ENCODE results near the gene LPIN2.

DNA sequence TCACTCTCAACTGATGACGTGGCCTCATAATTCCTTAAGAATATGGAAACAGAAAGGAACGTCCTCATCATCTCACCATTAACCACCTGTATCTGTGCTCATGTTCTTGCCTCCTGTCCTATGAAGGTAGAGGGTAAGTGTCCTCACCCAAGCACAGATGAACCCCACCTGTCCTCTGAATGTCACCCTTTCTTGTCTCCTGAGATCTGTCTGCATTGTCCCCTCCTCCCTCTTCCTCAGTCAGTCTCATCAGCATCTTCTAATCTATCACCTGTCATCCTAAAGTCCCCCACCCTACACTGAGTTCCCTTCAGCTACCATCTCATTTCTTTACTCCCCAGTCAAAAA lies 39.4 kb upstream of the LPIN2 start:
- TF ChIP-seq CTCF (IDR thresholded peaks at IDR 0.05; ENCODE audit: low read depth, low read length, poor library complexity, severe bottlenecking): no peak
- TF ChIP-seq EZH2phosphoT487 (IDR thresholded peaks at IDR 0.05; ENCODE audit: borderline replicate concordance, low read length): no peak

Data from DOHH2 (cell line).